Omental fat pad (tissue), 4 donors: ENCODE results near the gene GOLGA1. TPM values are rescaled to one million over a fixed set of nuclear protein-coding genes. Genes with fewer than 3 reads are reported as not detected.

ENCODE experiments used
- ATAC-seq: fragments of 150-250 bp; one replicate; pipeline ENCODE4 v1.9.1; 2016; ENCODE audit warnings: mild to moderate bottlenecking, moderate library complexity; ENCODE audit not compliant: low FRiP score
- DNase-seq: peaks from one replicate; pipeline ENCODE4 v3.0.0-alpha.2; 2019; ENCODE audit warnings: low spot score
- total RNA-seq, 4 donors: library from RNA; depleted of rRNA; stranded (reverse); fragments of >200 nt; gene quantifications; one replicate each; pipeline ENCODE4 v1.1.0, GENCODE V29; 2016
- TF ChIP-seq, protein P1 (sequence below), 3 donors: fragments of 450-650 bp; IDR thresholded peaks; one replicate each; pipeline ENCODE4 v1.5.1; 2016 to 2017; ENCODE audit warnings: antibody characterized with exemption in 3 of 3, mild to moderate bottlenecking in 3 of 3, moderate library complexity in 2 of 3

Gene GOLGA1
- total RNA-seq, 4 donors from 2014 or later = 13.3 to 31.5 (median 19.7) TPM

DNA sequence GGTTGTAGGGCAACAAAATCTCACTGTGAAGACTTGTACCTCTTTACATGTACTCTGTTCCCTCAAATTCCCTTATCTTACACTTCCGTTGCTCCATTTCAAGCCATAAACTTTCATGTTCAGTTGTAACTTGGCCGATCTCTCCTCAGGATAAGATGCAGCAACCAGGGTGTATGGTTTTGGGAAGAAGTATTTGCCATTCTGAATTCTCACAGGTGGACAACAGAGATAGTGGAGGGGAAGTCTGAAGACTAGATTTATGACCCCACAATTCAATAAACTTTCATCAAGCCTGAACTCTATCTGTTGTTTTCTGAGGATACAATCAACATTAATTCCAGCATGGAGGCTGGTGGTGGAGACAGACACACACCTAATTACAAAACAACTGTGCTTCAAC lies 27.5 kb downstream of the GOLGA1 start:
- ATAC-seq = no peak
- DNase-seq = no peak
- TF ChIP-seq, protein P1, sequence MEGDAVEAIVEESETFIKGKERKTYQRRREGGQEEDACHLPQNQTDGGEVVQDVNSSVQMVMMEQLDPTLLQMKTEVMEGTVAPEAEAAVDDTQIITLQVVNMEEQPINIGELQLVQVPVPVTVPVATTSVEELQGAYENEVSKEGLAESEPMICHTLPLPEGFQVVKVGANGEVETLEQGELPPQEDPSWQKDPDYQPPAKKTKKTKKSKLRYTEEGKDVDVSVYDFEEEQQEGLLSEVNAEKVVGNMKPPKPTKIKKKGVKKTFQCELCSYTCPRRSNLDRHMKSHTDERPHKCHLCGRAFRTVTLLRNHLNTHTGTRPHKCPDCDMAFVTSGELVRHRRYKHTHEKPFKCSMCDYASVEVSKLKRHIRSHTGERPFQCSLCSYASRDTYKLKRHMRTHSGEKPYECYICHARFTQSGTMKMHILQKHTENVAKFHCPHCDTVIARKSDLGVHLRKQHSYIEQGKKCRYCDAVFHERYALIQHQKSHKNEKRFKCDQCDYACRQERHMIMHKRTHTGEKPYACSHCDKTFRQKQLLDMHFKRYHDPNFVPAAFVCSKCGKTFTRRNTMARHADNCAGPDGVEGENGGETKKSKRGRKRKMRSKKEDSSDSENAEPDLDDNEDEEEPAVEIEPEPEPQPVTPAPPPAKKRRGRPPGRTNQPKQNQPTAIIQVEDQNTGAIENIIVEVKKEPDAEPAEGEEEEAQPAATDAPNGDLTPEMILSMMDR (IDR thresholded peaks at IDR 0.05) = no peak

DNA sequence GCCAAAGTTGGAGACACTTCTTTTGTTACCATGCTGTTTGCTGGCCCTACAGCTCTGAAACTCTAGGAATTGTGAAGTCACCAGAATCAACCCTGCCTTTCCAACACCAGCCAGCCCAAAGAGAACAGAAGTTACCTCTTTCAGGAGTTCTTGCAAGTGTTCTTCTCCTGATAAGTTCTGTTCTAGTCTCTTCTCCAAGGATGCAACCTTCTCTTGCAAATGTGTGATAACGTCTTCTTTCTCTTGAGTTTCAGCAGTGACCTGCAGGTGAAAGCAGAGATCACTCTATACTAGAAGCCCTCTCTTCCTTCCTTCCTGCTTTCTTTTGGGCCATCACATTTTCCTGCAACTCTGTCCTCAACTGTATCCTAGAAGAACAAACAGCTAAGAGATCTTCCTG lies 29.1 kb downstream of the GOLGA1 start:
- ATAC-seq = no peak
- TF ChIP-seq, protein P1 (IDR thresholded peaks at IDR 0.05) = no peak

DNA sequence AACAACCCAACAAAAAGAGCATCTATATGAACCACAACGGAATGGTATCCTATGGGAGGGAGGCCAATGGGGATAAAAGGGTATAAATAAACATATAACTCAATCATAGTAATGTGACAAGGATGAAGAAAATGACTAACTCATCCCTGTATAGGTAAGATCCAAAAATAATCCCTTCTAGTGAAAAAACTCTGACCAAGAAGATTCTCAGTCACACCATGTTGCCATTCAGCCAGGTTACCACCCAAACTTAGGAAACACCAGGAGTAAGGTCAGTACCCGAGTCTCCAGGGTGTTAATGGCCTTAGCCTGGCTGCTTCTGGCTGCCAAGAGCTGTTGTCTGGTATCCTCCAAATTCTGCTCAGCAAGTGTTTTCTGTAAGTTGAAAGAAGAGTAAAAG lies 32.8 kb downstream of the GOLGA1 start:
- DNase-seq (no peak), ATAC-seq (no peak)
- TF ChIP-seq, protein P1 (IDR thresholded peaks at IDR 0.05) = no peak

More for the DNA sequence above, 29.1 kb downstream of the GOLGA1 start:
- DNase-seq = no peak

DNA sequence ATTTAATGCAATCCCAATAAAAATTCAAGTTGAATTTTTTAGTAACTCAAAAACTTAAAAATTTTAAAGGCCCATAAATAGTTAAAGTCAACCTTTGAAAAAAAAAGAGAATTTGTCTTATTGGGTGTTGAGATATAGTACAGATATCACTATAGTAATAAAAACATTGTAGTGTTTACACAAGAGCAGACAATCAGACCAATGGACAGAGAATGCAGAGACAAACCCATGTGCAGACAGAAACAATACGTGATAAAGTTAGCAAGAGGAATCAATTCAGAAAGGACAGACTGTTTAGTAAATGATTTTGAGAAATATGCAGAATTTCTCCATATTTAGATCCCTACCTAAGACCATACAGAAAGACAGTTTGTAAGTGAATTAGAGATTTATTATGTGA lies 33.9 kb downstream of the GOLGA1 start:
- ATAC-seq = no peak
- TF ChIP-seq, protein P1 (IDR thresholded peaks at IDR 0.05) = no peak
- no peak for DNase-seq

DNA sequence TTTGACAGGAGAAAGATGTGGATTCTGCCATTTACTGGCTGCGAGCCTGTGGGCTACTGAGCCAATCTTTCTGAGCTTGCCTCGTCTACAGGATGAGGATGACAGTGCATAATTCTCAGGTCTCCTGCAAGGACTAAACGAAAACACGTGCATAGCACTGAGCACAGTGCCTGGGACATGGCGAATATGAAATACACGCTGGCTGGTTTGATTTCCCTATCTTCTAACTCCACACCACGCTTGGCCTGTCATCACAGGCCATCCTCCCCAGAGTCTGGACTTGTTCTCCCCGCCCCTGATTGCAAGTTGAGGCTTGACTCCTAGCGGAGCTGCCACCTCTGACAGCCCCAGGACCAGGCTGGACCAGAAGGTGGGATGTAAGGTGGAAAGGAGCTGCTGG lies 41.0 kb downstream of the GOLGA1 start:
- DNase-seq (no peak), ATAC-seq (no peak)
- TF ChIP-seq, protein P1 (IDR thresholded peaks at IDR 0.05) = no peak

DNA sequence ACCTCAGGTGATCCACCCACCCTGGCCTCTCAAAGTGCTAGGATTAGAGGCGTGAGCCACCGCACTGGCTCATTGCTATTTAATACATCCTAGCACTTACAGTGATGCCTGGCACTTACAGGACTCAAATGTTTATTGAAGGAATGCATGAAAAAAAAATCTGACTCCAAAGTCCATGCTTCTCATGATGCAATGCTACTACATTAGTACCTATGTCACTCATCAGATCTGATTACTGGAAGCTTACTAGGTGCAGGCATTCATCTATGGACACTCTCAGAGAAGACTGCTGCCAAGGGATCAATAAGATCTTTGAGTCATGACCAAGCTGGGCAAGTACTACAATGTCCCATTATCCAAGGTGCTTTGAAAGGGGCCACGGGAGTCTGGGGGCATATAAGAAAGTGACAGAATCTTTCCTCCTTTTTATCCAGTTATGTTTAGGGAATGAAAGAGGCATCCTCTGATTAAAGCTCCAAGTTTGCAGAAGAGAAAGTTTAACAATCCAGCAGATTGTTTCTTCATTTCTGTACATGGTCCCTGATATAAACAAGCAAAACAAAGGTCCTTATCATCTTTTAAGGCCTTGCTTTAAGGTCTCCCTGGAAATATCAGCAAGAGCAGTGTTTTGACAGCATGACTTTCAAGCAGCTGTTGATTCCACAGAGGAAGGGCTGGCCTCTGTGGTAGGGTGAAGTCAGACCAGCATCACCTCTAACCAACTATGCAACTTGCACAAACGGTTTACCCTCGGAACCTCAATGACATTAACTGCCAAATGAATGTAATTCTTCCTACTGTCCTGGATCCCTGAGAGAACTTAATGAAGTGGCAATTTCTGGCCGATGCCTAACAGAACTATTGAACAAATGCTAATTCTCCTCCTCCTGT lies 43.1 kb downstream of the GOLGA1 start:
- ATAC-seq (no peak), DNase-seq (no peak)
- TF ChIP-seq, protein P1 (IDR thresholded peaks at IDR 0.05) = no peak

DNA sequence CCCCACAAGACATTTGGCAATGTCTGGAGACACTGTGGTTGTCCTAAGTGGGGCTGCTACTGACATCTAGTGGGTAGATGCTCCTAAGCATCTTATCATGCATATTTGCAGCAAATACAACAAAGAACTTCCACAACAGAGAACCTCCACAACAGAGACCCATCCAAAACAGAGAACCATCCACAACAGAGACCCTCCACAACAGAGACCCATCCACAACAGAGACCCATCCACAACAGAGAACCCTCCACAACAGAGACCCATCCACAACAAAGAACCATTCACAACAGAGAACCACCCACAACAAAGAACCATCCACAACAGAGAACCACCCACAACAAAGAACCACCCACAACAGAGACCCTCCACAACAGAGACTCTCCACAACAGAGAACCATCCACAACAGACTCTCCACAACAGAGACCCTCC lies 46.1 kb downstream of the GOLGA1 start:
- TF ChIP-seq, protein P1 (IDR thresholded peaks at IDR 0.05) = no peak
- ATAC-seq = no peak
- no peak for DNase-seq
